ENCODE measurements around the gene TTC9. TPM values are rescaled to one million over a fixed set of nuclear protein-coding genes. Genes with fewer than 3 reads are reported as not detected.

Gene TTC9
- total and polyA plus RNA-seq, 2 donors (not counting 1 experiment from before 2014, with no cell fraction given), result 1.9 to 4.3 TPM

GRCh38 chr14:70597731-70598130 lies 44.0 kb upstream of the TTC9 start:
- Histone ChIP-seq H3K9me3 (ENCODE audit: control insufficient read depth, insufficient read depth, low read depth, low read length) (no peaks in the 10 kb centered on the region), H3K36me3 (ENCODE audit: control insufficient read depth, insufficient read depth, low read length) (no peaks in the 10 kb centered on the region), H3K27me3 (ENCODE audit: control insufficient read depth, insufficient read depth, low read length) (no peaks in the 10 kb centered on the region), H3K4me1 (ENCODE audit: control insufficient read depth, extremely low read depth, insufficient read depth, low read length) (peaks cover 3% of the 10 kb centered on the region), H3K9ac (ENCODE audit: insufficient read depth, low read length) (no peak overlapping the region), H3K27ac (ENCODE audit: insufficient read depth, low read length) (no peak overlapping the region), H4K20me1 (ENCODE audit: control insufficient read depth, extremely low read depth, insufficient read depth, low read length) (no peaks in the 10 kb centered on the region), H3K4me2 (ENCODE audit: extremely low read depth, insufficient read depth, low read length) (no peak overlapping the region), H3K79me2 (ENCODE audit: control insufficient read depth, insufficient read depth, low read length) (peaks cover 32% of the 10 kb centered on the region), H3K4me3 (replicated peaks in 1 of 4; ENCODE audit: control extremely low read depth in 1 of 4, insufficient read depth in 1 of 4, low read depth in 3 of 4, low read length in 4 of 4) (no peak overlapping the region), H2AFZ (ENCODE audit: low read length) (no peak overlapping the region)
- TF ChIP-seq EZH2 (IDR thresholded peaks at IDR 0.05; ENCODE audit: low read length, missing control alignments), result no peak
- TF ChIP-seq, protein P1, sequence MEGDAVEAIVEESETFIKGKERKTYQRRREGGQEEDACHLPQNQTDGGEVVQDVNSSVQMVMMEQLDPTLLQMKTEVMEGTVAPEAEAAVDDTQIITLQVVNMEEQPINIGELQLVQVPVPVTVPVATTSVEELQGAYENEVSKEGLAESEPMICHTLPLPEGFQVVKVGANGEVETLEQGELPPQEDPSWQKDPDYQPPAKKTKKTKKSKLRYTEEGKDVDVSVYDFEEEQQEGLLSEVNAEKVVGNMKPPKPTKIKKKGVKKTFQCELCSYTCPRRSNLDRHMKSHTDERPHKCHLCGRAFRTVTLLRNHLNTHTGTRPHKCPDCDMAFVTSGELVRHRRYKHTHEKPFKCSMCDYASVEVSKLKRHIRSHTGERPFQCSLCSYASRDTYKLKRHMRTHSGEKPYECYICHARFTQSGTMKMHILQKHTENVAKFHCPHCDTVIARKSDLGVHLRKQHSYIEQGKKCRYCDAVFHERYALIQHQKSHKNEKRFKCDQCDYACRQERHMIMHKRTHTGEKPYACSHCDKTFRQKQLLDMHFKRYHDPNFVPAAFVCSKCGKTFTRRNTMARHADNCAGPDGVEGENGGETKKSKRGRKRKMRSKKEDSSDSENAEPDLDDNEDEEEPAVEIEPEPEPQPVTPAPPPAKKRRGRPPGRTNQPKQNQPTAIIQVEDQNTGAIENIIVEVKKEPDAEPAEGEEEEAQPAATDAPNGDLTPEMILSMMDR (conservative IDR thresholded peaks at IDR 0.05 in 1 of 2, IDR thresholded peaks at IDR 0.05 in 1 of 2; ENCODE audit: low read depth in 1 of 2, low read length in 2 of 2), result no peak
- DNase-seq (ENCODE audit: low read depth in 2 of 2), result no peak

DNA sequence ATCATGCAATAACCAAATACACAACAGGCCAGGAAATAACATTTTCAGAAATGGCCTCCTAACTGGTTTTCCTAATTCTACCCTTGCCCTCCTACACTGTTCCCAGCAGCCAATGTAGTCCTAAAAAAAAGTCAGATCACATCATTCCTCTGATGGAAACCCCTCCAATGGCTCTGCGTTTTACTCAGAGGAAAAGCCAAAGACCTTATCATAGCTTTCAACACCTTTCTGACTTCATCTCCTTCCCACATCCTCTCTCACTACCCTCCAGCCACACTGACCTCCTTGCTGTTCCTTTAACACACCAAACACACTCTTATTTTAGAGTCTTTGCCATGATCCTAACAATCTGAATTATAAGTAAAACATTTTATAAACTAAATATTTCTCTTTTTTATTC lies 42.4 kb upstream of the TTC9 start:
- H3K4me3 ChIP-seq (replicated peaks in 1 of 4; ENCODE audit: control extremely low read depth in 1 of 4, insufficient read depth in 1 of 4, low read depth in 3 of 4, low read length in 4 of 4), result peak overlapping the region; percentile 57 to 100 (median 92)

GRCh38 chr14:70600382-70601157 lies 41.1 kb upstream of the TTC9 start, which contains the start of gene MED6:
MED6 (minus strand) TSS chr14:70600655; CDS start chr14:70600637, 18 bp downstream.
- Histone ChIP-seq H3K27me3 (ENCODE audit: control insufficient read depth, insufficient read depth, low read length) (no peaks in the 10 kb centered on the region), H3K4me3 (replicated peaks in 1 of 4; ENCODE audit: control extremely low read depth in 1 of 4, insufficient read depth in 1 of 4, low read depth in 3 of 4, low read length in 4 of 4) (peak within 1 kb of the TSS; percentile 57 to 100 (median 92)), H4K20me1 (ENCODE audit: control insufficient read depth, extremely low read depth, insufficient read depth, low read length) (no peaks in the 10 kb centered on the region), H3K36me3 (ENCODE audit: control insufficient read depth, insufficient read depth, low read length) (no peaks in the 10 kb centered on the region), H2AFZ (ENCODE audit: low read length) (peak within 1 kb of the TSS; percentile 57), H3K4me2 (ENCODE audit: extremely low read depth, insufficient read depth, low read length) (peak within 1 kb of the TSS; percentile 99), H3K9me3 (ENCODE audit: control insufficient read depth, insufficient read depth, low read depth, low read length) (no peaks in the 10 kb centered on the region), H3K79me2 (ENCODE audit: control insufficient read depth, insufficient read depth, low read length) (peaks cover 32% of the 10 kb centered on the region), H3K27ac (ENCODE audit: insufficient read depth, low read length) (peak within 1 kb of the TSS; percentile 69), H3K9ac (ENCODE audit: insufficient read depth, low read length) (peak within 1 kb of the TSS; percentile 67), H3K4me1 (ENCODE audit: control insufficient read depth, extremely low read depth, insufficient read depth, low read length) (peaks cover 3% of the 10 kb centered on the region)
- TF ChIP-seq, protein P1 (conservative IDR thresholded peaks at IDR 0.05 in 1 of 2, IDR thresholded peaks at IDR 0.05 in 1 of 2; ENCODE audit: low read depth in 1 of 2, low read length in 2 of 2), result no peak
- no peak for TF ChIP-seq EZH2 (IDR thresholded peaks at IDR 0.05; ENCODE audit: low read length, missing control alignments)
- DNase-seq (ENCODE audit: low read depth in 2 of 2), result peak; percentile 89 to 91

More for the DNA sequence above, 42.4 kb upstream of the TTC9 start:
- H3K27ac ChIP-seq (ENCODE audit: insufficient read depth, low read length), result no peak overlapping the region
- no peak for DNase-seq (ENCODE audit: low read depth in 2 of 2)
- H3K27me3 ChIP-seq (ENCODE audit: control insufficient read depth, insufficient read depth, low read length), result no peaks in the 10 kb centered on the region
- H3K4me2 ChIP-seq (ENCODE audit: extremely low read depth, insufficient read depth, low read length), result peak overlapping the region; percentile 99
- no peak overlapping the region for H3K9ac ChIP-seq (ENCODE audit: insufficient read depth, low read length)
- no peaks in the 10 kb centered on the region for H3K36me3 ChIP-seq (ENCODE audit: control insufficient read depth, insufficient read depth, low read length)
- no peak overlapping the region for H2AFZ ChIP-seq (ENCODE audit: low read length)
- no peaks in the 10 kb centered on the region for H4K20me1 ChIP-seq (ENCODE audit: control insufficient read depth, extremely low read depth, insufficient read depth, low read length)
- peaks cover 3% of the 10 kb centered on the region for H3K4me1 ChIP-seq (ENCODE audit: control insufficient read depth, extremely low read depth, insufficient read depth, low read length)
- H3K79me2 ChIP-seq (ENCODE audit: control insufficient read depth, insufficient read depth, low read length), result peaks cover 32% of the 10 kb centered on the region
- no peaks in the 10 kb centered on the region for H3K9me3 ChIP-seq (ENCODE audit: control insufficient read depth, insufficient read depth, low read depth, low read length)
- TF ChIP-seq, protein P1 (conservative IDR thresholded peaks at IDR 0.05 in 1 of 2, IDR thresholded peaks at IDR 0.05 in 1 of 2; ENCODE audit: low read depth in 1 of 2, low read length in 2 of 2), result no peak
- TF ChIP-seq EZH2 (IDR thresholded peaks at IDR 0.05; ENCODE audit: low read length, missing control alignments), result no peak

Data from fibroblast of lung (primary cell).